AG04449 (cell line): ENCODE data around the gene ARHGAP26.
"Not testable (repeated sequence)": the region's sequence is repeated elsewhere in the genome, so short reads cannot be mapped to it uniquely, and the experiment has no call there.

Experiments
- CTCF ChIA-PET: fragments of 350-600 bp; formaldehyde crosslinking; extraction: SDS; loops from one replicate; lab custom pipeline; 2021; ENCODE audit warnings: antibody characterized with exemption; lab: Yijun Ruan, JAX
- POLR2A ChIA-PET: fragments of 400-600, 350-600 bp; formaldehyde crosslinking; extraction: SDS; loops from one replicate; lab custom pipeline; 2020; ENCODE audit warnings: antibody characterized with exemption, inconsistent platforms; lab: Yijun Ruan, JAX
- DNase-seq: peaks from one replicate; pipeline ENCODE4 v3.0.0-alpha.2; 2010; ENCODE audit warnings: low read depth, low spot score
- H3K4me3 ChIP-seq: 2 replicates; pipeline ENCODE4 v1.5.1; 2011; ENCODE audit warnings: low read depth, mild to moderate bottlenecking, control low read depth, low read length
- CTCF ChIP-seq: IDR thresholded peaks from one replicate; pipeline ENCODE4 v1.5.1; 2011; ENCODE audit warnings: mild to moderate bottlenecking, moderate library complexity, low read length, control low read depth, inconsistent platforms; ENCODE audit not compliant: insufficient read depth; ENCODE audit errors: missing control alignments

Gene ARHGAP26

GRCh38 chr5:142962174-142962533, 192.0 kb downstream of the ARHGAP26 start:
- no peak for TF ChIP-seq CTCF
- no peak overlapping the region for H3K4me3 ChIP-seq
- ChIA-PET CTCF (interaction anchor here (1.4 kb wide), 1 partner anchor 13 kb away, joined by 4 read pairs; no protein-coding TSS in a partner anchor), POLR2A (no interaction called here)
- no peak for DNase-seq

DNA sequence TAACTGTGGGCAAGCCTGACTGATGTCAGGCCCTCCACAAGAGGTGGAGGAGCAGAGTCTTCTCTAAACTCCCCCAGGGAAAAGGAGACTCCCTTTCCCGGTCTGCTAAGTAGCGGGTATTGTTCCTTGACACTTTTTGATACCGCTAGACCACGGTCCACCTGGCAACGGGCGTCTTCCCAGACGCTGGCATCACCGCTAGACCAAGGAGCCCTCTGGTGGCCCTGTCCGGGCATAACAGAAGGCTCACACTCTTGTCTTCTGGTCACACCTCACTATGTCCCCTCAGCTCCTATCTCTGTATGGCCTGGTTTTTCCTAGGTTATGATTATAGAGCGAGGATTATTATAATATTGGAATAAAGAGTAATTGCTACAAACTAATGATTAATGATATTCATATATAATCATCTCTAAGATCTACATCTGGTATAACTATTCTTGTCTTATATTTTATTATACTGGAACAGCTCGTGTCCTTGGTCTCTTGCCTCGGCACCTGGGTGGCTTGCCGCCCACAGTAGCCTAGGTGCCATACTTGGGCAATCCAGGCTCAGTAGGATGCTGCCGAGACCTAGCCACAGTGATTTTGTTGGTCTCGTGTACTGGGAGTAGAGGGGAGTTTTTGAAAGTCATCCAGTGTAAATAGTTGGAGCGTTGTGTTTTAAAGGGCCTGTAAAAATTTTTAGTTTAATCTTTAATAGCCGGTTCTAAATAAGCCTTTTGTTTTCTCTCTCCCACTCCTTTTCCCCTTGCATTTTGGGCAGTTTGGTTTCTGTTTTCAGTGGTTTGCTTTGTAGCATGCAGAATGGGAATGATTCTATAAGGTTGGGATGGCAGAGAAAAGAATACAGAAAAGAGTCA, 195.3 kb downstream of the ARHGAP26 start:
- CTCF ChIA-PET, result interaction anchor here (1.4 to 2.9 kb wide), 2 partner anchors 10 to 76 kb away, joined by 3 to 12 read pairs; no protein-coding TSS in a partner anchor
- POLR2A ChIA-PET, H3K4me3 ChIP-seq, DNase-seq: not testable (repeated sequence)

- DNase-seq, result no peak
- no peak overlapping the region for H3K4me3 ChIP-seq
- CTCF ChIA-PET, result interaction anchor here (1.4 to 2.9 kb wide), 2 partner anchors 10 to 77 kb away, joined by 3 to 12 read pairs; no protein-coding TSS in a partner anchor
- no peak for TF ChIP-seq CTCF
- POLR2A ChIA-PET, result no interaction called here
Observed at GRCh38 chr5:142966121-142966420, 195.9 kb downstream of the ARHGAP26 start.

DNA sequence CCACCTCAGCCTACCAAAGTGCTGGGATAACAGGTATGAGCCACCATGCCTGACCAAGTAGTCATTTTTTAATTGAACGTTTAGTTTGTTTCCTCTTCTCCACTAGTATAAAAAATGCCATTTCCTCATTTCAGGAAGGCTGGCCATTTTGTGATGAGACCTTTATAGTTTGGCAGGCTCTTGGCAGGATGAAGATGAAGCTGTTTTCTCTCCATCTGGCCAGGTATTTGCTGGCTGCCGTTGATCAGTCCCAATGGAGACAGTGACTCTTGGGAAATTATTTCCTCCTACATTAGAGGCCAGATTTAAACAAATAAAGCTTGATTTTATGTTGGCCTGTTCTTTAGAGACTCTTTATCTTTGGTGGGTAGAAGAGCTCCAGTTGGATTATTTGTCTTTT, 199.0 kb downstream of the ARHGAP26 start:
- no peak for TF ChIP-seq CTCF
- no peak overlapping the region for H3K4me3 ChIP-seq
- POLR2A ChIA-PET, result no interaction called here
- DNase-seq, result no peak
- CTCF ChIA-PET, result interaction anchor here (1.2 kb wide), 1 partner anchor 12 kb away, joined by 4 read pairs; no protein-coding TSS in a partner anchor

DNA sequence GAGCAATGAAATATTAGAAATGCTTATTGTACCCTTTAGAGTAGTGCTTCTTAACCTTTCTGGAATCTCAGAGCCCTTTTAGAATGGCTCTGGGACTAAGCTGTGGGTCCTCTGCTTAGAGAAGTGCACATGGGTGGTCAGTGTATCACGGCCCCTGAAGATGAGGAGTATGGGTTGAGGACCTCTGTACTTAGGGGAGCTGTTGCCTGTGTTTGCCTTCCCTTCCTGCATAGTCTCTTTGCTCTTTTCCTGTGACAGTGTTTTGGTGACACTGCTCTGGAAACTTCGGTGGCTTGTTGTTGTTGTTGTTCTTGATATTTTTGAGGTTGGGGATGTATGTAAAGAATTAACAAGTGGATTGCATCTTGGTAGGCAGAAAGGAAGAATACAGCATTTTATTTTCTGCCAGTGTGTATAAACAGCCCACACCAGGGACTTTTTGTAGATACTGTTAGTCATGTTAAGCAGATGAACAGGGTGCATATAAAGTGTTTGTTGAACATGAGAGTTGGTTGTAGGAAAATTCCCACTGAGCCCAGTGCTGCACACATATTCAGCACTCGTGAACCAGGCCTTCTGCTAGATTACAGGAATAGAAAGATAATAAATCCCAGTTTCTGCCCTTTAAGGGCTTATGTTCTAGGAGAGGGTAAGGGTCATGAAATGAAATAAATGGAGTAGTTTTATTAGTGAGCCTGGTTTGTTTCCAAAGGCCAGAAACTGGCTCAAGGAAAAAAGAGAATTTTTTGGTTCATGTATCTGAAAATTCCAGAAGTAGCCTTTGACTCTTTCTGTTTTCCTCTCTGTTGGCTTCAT, 199.7 kb downstream of the ARHGAP26 start:
- ChIA-PET CTCF (interaction anchor here (1.2 kb wide), 1 partner anchor 12 kb away, joined by 4 read pairs; no protein-coding TSS in a partner anchor), POLR2A (no interaction called here)
- DNase-seq, result no peak
- H3K4me3 ChIP-seq, result no peak overlapping the region
- TF ChIP-seq CTCF, result no peak

DNA sequence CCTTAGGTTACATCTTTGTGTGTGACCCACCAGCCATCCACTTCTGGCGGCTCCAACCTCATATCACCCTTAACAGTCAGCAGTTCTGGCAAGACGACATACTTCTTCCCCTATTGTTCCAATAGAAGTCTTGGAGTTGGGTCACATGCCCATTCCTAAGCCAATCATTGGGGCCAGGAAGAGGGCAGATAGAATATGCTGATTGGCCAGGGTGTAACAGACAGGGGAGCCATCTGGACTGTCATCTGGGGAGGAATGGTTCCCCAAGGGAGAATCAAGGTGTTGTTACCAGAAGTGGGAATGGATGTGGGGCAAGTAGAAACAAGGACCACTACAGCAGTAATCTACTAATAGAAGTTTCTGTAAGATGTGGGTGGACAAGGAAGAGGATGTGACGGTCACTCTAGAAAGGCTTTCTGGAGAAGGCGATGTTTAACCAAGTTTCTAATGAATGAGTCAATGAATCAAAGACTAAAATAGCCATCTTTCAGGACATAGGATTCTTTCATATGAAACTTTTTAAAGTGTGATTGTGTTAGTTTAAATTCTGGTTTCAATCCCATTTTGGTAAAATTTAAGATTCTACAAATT, 200.4 kb downstream of the ARHGAP26 start:
- DNase-seq, result no peak
- no peak for TF ChIP-seq CTCF
- ChIA-PET POLR2A (no interaction called here), CTCF (no interaction called here)
- H3K4me3 ChIP-seq, result no peak overlapping the region
